GM12891 (cell line): ENCODE results near the gene PDE6C. TPM values are rescaled to one million over a fixed set of nuclear protein-coding genes. Genes with fewer than 3 reads are reported as not detected.

Experiments used
- DNase-seq: peaks from one replicate; pipeline ENCODE4 v3.0.0; 2011; ENCODE audit warnings: low spot score; ENCODE audit not compliant: insufficient read length
- FAIRE-seq: peaks from 2 replicates; lab custom pipeline; 2011; peaks lifted over from hg19 to GRCh38; lab: Jason Lieb, UNC
- PAX5 ChIP-seq: IDR thresholded peaks from 2 replicates; pipeline ENCODE4 v1.6.1; 2011; ENCODE audit warnings: low read length, moderate library complexity, mild to moderate bottlenecking; ENCODE audit not compliant: insufficient read depth, severe bottlenecking
- POLR2A ChIP-seq: IDR thresholded peaks from 2 replicates; pipeline ENCODE4 v1.6.1; 2011; ENCODE audit warnings: low read depth, low read length, control low read depth
- POLR2AphosphoS5 ChIP-seq: IDR thresholded peaks from 2 replicates; pipeline ENCODE4 v1.6.1; 2011; ENCODE audit warnings: low read depth, low read length, control low read depth
- POU2F2 ChIP-seq: IDR thresholded peaks from 2 replicates; pipeline ENCODE4 v1.6.1; 2011; ENCODE audit warnings: low read depth, mild to moderate bottlenecking, control low read depth, low read length, moderate library complexity
- SPI1 ChIP-seq: IDR thresholded peaks from 2 replicates; pipeline ENCODE4 v1.6.1; 2011; ENCODE audit warnings: low read depth, low read length, control low read depth
- TAF1 ChIP-seq: IDR thresholded peaks from 2 replicates; pipeline ENCODE4 v1.6.1; 2011; ENCODE audit warnings: low read depth, low read length, control low read depth
- polyA plus RNA-seq: library from polyadenylated mRNA; unstranded; fragments of >200 nt; gene quantifications from one replicate; pipeline ENCODE4 v1.2.1, GENCODE V29; 2012; ENCODE audit warnings: low read depth, missing spikeins, inconsistent platforms; ENCODE audit not compliant: missing spikeins

Gene PDE6C
- polyA plus RNA-seq = not detected

GRCh38 chr10:93612311-93612710 is at the start of gene PDE6C:
Gene PDE6C, plus strand, starts transcription at chr10:93612537. Its CDS starts 189 bp downstream, at chr10:93612726.
- TF ChIP-seq PAX5 = no peak
- no peak for TF ChIP-seq POLR2AphosphoS5
- no peak for TF ChIP-seq SPI1
- no peak for TF ChIP-seq POU2F2
- no peak for TF ChIP-seq POLR2A
- no peak for TF ChIP-seq TAF1
- no peak for DNase-seq
- FAIRE-seq = no peak

DNA sequence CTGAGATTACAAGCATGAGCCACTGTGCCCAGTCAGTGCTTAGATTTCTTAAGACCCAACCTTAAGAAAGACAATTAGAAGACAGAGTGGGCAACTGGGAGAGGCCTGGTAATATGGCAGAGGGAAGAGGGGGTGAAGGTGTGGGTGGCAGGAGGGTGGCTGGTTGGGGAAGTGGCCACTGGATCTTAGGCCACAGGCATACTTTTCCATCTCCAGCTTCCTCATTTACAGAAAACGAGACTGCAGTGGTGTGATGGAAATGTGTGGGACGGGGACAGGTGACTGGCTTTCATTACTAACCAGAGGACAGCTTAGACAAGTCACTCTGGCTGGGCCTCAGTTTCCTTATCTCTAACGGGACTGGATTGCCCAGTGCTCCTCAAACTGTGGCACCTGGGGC is 46.9 kb upstream of the PDE6C start:
- FAIRE-seq (no peak), DNase-seq (no peak)
- TF ChIP-seq TAF1 (no peak), SPI1 (no peak), POU2F2 (no peak), POLR2A (no peak), POLR2AphosphoS5 (no peak)

GRCh38 chr10:93566435-93567276 is 45.7 kb upstream of the PDE6C start, which contains the start of gene FFAR4:
Gene FFAR4, plus strand, starts transcription at chr10:93566665. Its CDS starts 56 bp downstream, at chr10:93566721.
- no peak for DNase-seq
- FAIRE-seq = no peak
- no peak for TF ChIP-seq POLR2A
- TF ChIP-seq POLR2AphosphoS5 = no peak
- no peak for TF ChIP-seq TAF1
- no peak for TF ChIP-seq SPI1
- no peak for TF ChIP-seq POU2F2
- TF ChIP-seq PAX5 = no peak

DNA sequence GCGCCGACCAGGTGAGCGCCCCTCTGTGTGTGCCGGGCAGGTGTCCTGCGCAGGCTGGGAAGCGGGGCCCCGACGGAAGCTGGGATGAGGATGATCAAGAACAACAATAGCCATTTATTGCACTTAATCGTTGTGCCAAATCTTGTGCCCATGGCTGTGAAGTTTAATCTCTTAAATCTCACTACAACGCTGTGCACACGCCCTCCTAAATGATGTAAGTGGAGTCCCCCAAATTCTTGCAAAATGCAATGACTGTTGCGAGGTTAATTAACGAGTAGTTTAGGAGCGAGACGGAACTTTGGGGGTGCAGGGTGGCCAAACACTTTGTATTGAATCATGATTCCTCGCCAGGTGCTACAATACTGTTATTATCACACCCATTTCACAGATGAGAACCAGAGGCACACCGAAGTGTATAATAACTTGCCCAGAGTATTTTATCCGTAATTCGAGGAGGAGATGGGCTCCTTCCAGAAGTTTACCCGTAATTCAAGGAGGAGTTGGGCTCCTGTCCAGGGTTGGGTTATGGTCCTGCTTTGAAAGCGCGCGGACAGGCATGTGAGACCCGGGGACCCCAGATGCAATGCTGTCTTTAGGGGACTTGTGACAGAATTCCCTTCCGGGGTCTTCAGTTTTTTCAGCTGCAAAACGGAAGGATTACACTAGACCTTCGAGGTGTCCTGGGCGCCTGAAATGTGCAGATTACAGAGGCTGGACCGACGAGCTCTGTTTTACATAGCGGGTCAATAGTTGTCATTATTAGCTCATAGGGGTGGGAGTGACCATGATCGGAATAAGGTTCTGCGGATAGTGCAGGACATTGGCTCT is 44.8 kb upstream of the PDE6C start:
- TF ChIP-seq POLR2A (no peak), POU2F2 (no peak), SPI1 (no peak), TAF1 (no peak), POLR2AphosphoS5 (no peak), PAX5 (no peak)
- FAIRE-seq (no peak), DNase-seq (no peak)

DNA sequence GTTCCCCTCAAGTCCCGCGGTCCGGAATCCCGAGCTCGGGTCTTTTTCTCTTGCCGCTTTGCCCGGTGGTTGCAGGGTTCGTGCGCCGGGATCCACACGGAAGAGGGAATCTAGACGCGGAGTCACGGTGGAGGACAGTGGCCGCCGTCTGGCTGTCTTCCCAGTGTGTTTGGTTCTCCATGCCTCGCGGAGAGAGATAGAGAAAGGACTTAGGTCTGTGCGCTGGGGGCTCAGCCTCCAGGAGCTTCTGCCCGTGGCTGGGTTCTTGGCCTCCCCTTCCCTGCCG is 44.3 kb upstream of the PDE6C start:
- DNase-seq (no peak), FAIRE-seq (no peak)
- TF ChIP-seq SPI1 (no peak), TAF1 (no peak), POU2F2 (no peak), PAX5 (no peak), POLR2AphosphoS5 (no peak)

- FAIRE-seq = no peak
- DNase-seq = no peak
- TF ChIP-seq POLR2AphosphoS5 (no peak), TAF1 (no peak), PAX5 (no peak), POLR2A (no peak), POU2F2 (no peak), SPI1 (no peak)
Observed at GRCh38 chr10:93570383-93570782, 42.0 kb upstream of the PDE6C start.

DNA sequence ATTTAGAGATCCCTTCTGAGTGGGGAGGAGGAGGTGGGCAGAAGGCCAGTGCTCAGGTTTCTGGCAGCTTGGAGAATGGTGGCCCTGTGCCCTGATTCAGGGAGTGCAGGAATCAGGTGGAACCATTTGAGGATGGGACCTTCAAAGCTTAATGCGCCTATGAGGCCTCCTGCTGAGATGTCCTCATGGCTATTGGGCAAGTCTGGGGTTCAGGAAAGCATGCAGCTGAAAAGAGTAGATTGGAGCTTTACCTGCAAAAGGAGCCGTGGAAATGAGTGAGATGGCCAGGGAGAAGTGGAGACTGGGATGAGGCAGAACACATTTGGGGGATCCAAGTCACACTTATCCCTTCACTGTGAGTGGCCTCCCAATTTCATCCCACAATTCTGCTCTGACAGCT is 39.7 kb upstream of the PDE6C start:
- TF ChIP-seq TAF1 (no peak), POLR2AphosphoS5 (no peak)
- FAIRE-seq (no peak), DNase-seq (no peak)

GRCh38 chr10:93573051-93573909 is 39.1 kb upstream of the PDE6C start:
- DNase-seq (no peak), FAIRE-seq (no peak)
- TF ChIP-seq TAF1 (no peak), SPI1 (no peak), POLR2AphosphoS5 (no peak), POU2F2 (no peak), POLR2A (no peak), PAX5 (no peak)

- no peak for TF ChIP-seq POLR2AphosphoS5
- TF ChIP-seq POU2F2 = no peak
- TF ChIP-seq POLR2A = no peak
- no peak for TF ChIP-seq PAX5
- TF ChIP-seq SPI1 = no peak
- no peak for TF ChIP-seq TAF1
- no peak for FAIRE-seq
- no peak for DNase-seq
Observed at GRCh38 chr10:93573924-93574323, 38.4 kb upstream of the PDE6C start.
